K562 (cell line): ENCODE measurements around the gene RGS14. TPM values are rescaled to one million over a fixed set of nuclear protein-coding genes. Genes with fewer than 3 reads are reported as not detected.
A peak's percentile ranks its signal among the peaks of the same experiment; 100 is the strongest.

Experiments
- ATAC-seq: fragments of 200-7000 bp; cut with Tn5 transposase; 3 replicates; pipeline ENCODE4 v1.9.1; 2020; ENCODE audit warnings: moderate library complexity
- BruUV-seq: library from RNA; stranded (reverse); fragments of 400-500 nt; replicated peaks from 2 replicates; lab custom pipeline; 2021; lab: Mats Ljungman, UMichigan
- CTCF ChIA-PET: fragments of 300-600 bp; formaldehyde crosslinking; extraction: SDS; loops from one replicate; lab custom pipeline; 2021; ENCODE audit warnings: low intra/inter-chr PET ratio; lab: Yijun Ruan, JAX
- POLR2A ChIA-PET: fragments of 300-600, 350-650 bp; sonication (Branson Sonifier 250); formaldehyde crosslinking; extraction: SDS; loops from one replicate; lab custom pipeline; 2021; ENCODE audit warnings: antibody characterized with exemption, inconsistent platforms; lab: Yijun Ruan, JAX
- DNase-seq, 4 experiments: peaks; one replicate each; pipeline versions ENCODE4 v3.0.0 to v3.0.0-alpha.2; 2011 to 2018; ENCODE audit warnings: low spot score in 3 of 4, mixed read lengths in 3 of 4; ENCODE audit errors: extremely low read depth in 1 of 4
- FAIRE-seq: peaks from 2 replicates; lab custom pipeline; 2011; peaks lifted over from hg19 to GRCh38; lab: Jason Lieb, UNC
- H2AFZ ChIP-seq: 2 replicates; pipeline ENCODE4 v1.6.0; 2011; ENCODE audit warnings: low read depth, low read length, control low read depth, inconsistent platforms
- H3K27ac ChIP-seq: fragments of 200-600 bp; 3 replicates; pipeline ENCODE4 v1.8.0; 2011; ENCODE audit warnings: low read depth, mild to moderate bottlenecking, control low read depth, inconsistent platforms, low read length, moderate library complexity, mixed read lengths; ENCODE audit errors: extremely low read depth
- H3K27me3 ChIP-seq, 2 experiments: fragments of 300-600 bp in 1 of 2; 2 replicates in 1 of 2; 3 replicates in 1 of 2; pipeline versions ENCODE4 v1.6.0 to v1.8.0; 2011; ENCODE audit warnings: inconsistent platforms in 2 of 2, low read length in 2 of 2, mild to moderate bottlenecking in 1 of 2, mixed read lengths in 1 of 2, moderate library complexity in 1 of 2; ENCODE audit not compliant: control insufficient read depth in 2 of 2, insufficient read depth in 2 of 2
- H3K36me3 ChIP-seq: fragments of 300-600 bp; 3 replicates; pipeline ENCODE4 v1.8.0; 2011; ENCODE audit warnings: mild to moderate bottlenecking, low read length, inconsistent platforms; ENCODE audit not compliant: control insufficient read depth, insufficient read depth
- H3K4me1 ChIP-seq, 2 experiments: fragments of 200-600 bp in 1 of 2; replicated peaks in 1 of 2; 2 replicates in 1 of 2; 3 replicates in 1 of 2; pipeline versions ENCODE4 v1.5.1 to v1.8.0; 2011; ENCODE audit warnings: inconsistent platforms in 2 of 2, low read length in 2 of 2, mild to moderate bottlenecking in 1 of 2, mixed read lengths in 1 of 2, moderate library complexity in 1 of 2; ENCODE audit not compliant: control insufficient read depth in 2 of 2, insufficient read depth in 2 of 2
- H3K4me2 ChIP-seq: 2 replicates; pipeline ENCODE4 v1.6.1; 2011; ENCODE audit warnings: low read length, control low read depth, inconsistent platforms, mixed read lengths; ENCODE audit not compliant: insufficient read depth
- H3K4me3 ChIP-seq: fragments of 200-600 bp; sonication (generic), shearing (Covaris generic); 2 replicates; pipeline ENCODE4 v1.5.1; 2016; ENCODE audit warnings: control low read depth, inconsistent platforms
- H3K79me2 ChIP-seq: fragments of 200-600 bp; 3 replicates; pipeline ENCODE4 v1.8.0; 2011; ENCODE audit warnings: low read length, inconsistent platforms; ENCODE audit not compliant: control insufficient read depth, insufficient read depth
- H3K9ac ChIP-seq, 2 experiments: 2 replicates each; pipeline versions ENCODE4 v1.6.0 to v1.6.1; 2011; ENCODE audit warnings: low read depth in 2 of 2, low read length in 2 of 2, control low read depth in 1 of 2, inconsistent platforms in 1 of 2, mild to moderate bottlenecking in 1 of 2, mixed read lengths in 1 of 2; ENCODE audit not compliant: insufficient read depth in 1 of 2
- H3K9me1 ChIP-seq: one replicate; pipeline ENCODE4 v1.6.0; 2011; ENCODE audit warnings: inconsistent platforms, mild to moderate bottlenecking, low read length, moderate library complexity; ENCODE audit not compliant: control insufficient read depth, insufficient read depth
- H3K9me3 ChIP-seq: replicated peaks from 2 replicates; pipeline ENCODE4 v1.5.1; 2011; ENCODE audit warnings: low read depth, low read length, inconsistent platforms; ENCODE audit not compliant: control insufficient read depth, insufficient read depth
- H4K20me1 ChIP-seq: replicated peaks from 2 replicates; pipeline ENCODE4 v1.6.1; 2011; ENCODE audit warnings: low read length, inconsistent platforms, mixed read lengths; ENCODE audit not compliant: control insufficient read depth, insufficient read depth
- CBFB ChIP-seq: sonication (generic); formaldehyde crosslinking; IDR thresholded peaks from 2 replicates; pipeline ENCODE4 v1.4.0; 2020; ENCODE audit warnings: mild to moderate bottlenecking, missing genetic modification reagents
- WGBS: fragments of 100-300 bp; shearing (Covaris generic); methylation state at CpG from one replicate; pipeline ENCODE4 v1.1.6; 2016; ENCODE audit warnings: low coverage, mixed read lengths; ENCODE audit not compliant: insufficient coverage; ENCODE audit errors: missing lambda C conversion rate; 5-methylcytosine and 5-hydroxymethylcytosine counted together
- in situ Hi-C: fragments of 300-500 bp; cut with MboI; formaldehyde crosslinking; loops from 4 replicates; pipeline ENCODE4 v1.15.0; 2018; ENCODE audit warnings: inconsistent platforms, mixed read lengths
- intact Hi-C: fragments of 100-400 bp; cut with micrococcal nuclease; formaldehyde crosslinking; loops from 2 replicates; pipeline ENCODE4 v1.14.2; 2022
- polyA plus RNA-seq, 8 experiments: library from polyadenylated mRNA; depleted of rRNA in 4 of 8; stranded (reverse) in 5 of 8; unstranded in 3 of 8; fragments of >200 nt; fragmentation: Nextera tagmentation in 2 of 8; fragmentation: Illumina TruSeq in 1 of 8; extraction: Ambion mirVana in 2 of 8; extraction: Trizol in 1 of 8; gene quantifications; 2 replicates each; pipeline versions ENCODE4 v1.2.1 to v1.2.3, GENCODE V29; 2011 to 2014; ENCODE audit warnings: inconsistent platforms in 1 of 8, missing spikeins in 1 of 8
- total RNA-seq, 7 experiments: library from RNA; depleted of rRNA in 6 of 7; stranded (reverse); fragments of >200 nt in 6 of 7; fragmentation: Illumina TruSeq in 2 of 7; extraction: Trizol in 2 of 7; gene quantifications; 2 replicates each; pipeline versions ENCODE4 v1.2.1 to v1.2.3, GENCODE V29; 2011 to 2021; ENCODE audit warnings: low replicate concordance in 1 of 7
- TF ChIP-seq, protein P1 (sequence below): fragments of 450-650 bp; IDR thresholded peaks from 2 replicates; pipeline ENCODE4 v1.6.1; 2017; ENCODE audit warnings: mild to moderate bottlenecking, moderate library complexity

RGS14 gene
- total and polyA plus RNA-seq, 9 of the 15 experiments (the other 6 are each of a cell fraction or from before 2014, with no cell fraction given), result 0.28 to 75.9 (median 34.5) TPM

GRCh38 chr5:177389241-177390169, 31.8 kb downstream of the RGS14 start:
- no peak overlapping the region for H3K27ac ChIP-seq
- WGBS, result 55% methylated on average over 20 of the region's 21 CpGs
- no peak for FAIRE-seq

More at GRCh38 chr5:177389241-177390169, 31.8 kb downstream of the RGS14 start:
- Histone ChIP-seq H3K9me1 (no peaks in the 10 kb centered on the region), H3K4me1 (peaks cover 7 to 16% of the 10 kb centered on the region in 2 experiments; a peak in 3 of 5 replicates), H3K4me2 (no peak overlapping the region), H3K27me3 (peaks cover 0 to 12% of the 10 kb centered on the region in 2 experiments; a peak in 2 of 5 replicates)
- intact Hi-C loops, result loop anchor here (1.0 kb wide), 3 partner anchors 19 to 71 kb away; no protein-coding TSS in a partner anchor
- TF ChIP-seq, protein P1, sequence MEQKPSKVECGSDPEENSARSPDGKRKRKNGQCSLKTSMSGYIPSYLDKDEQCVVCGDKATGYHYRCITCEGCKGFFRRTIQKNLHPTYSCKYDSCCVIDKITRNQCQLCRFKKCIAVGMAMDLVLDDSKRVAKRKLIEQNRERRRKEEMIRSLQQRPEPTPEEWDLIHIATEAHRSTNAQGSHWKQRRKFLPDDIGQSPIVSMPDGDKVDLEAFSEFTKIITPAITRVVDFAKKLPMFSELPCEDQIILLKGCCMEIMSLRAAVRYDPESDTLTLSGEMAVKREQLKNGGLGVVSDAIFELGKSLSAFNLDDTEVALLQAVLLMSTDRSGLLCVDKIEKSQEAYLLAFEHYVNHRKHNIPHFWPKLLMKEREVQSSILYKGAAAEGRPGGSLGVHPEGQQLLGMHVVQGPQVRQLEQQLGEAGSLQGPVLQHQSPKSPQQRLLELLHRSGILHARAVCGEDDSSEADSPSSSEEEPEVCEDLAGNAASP, result no peak
- 0 out of 2 replicates have a peak, but pooled peaks have one; percentile 6 for TF ChIP-seq CBFB (CRISPR knock-in tag)
- TF ChIP-seq, all 486 proteins: peak for 1
- peak overlapping the region; percentile 3 to 57; a peak in 2 of 4 replicates for H3K9ac ChIP-seq
- no peaks in the 10 kb centered on the region for H3K79me2 ChIP-seq
- peak overlapping the region; percentile 94 for H2AFZ ChIP-seq
- H3K36me3 ChIP-seq, result no peaks in the 10 kb centered on the region
- POLR2A ChIA-PET, result interaction anchor here (0.5 to 2.0 kb wide), 6 partner anchors 14 to 47 kb away, joined by 3 to 7 read pairs (median 4); no protein-coding TSS in a partner anchor
- H3K4me3 ChIP-seq, result no peak overlapping the region
- DNase-seq (no peak), ATAC-seq (no peak)
- no peaks in the 10 kb centered on the region for H3K9me3 ChIP-seq
- no peaks in the 10 kb centered on the region for H4K20me1 ChIP-seq
- no TSS peak for BruUV-seq
- CTCF ChIA-PET, result interaction anchor here (0.6 to 4.6 kb wide), 7 partner anchors 20 to 111 kb away, joined by 3 to 78 read pairs (median 4); no protein-coding TSS in a partner anchor
- in situ Hi-C loops, result loop anchor here (5.0 to 10.0 kb wide), 2 partner anchors 58 to 675 kb away; partner anchors contain the start of gene PRR7
